H9 (cell line): ENCODE results near the gene GNL1. TPM values are rescaled to one million over a fixed set of nuclear protein-coding genes. Genes with fewer than 3 reads are reported as not detected.

Experiments
- DNase-seq: peaks from one replicate; pipeline ENCODE4 v3.0.0-alpha.2; 2017
- H2AFZ ChIP-seq: one replicate; pipeline ENCODE4 v1.6.1; 2013; ENCODE audit warnings: mild to moderate bottlenecking, low read length, control low read depth, moderate library complexity
- H2AK5ac ChIP-seq: 2 replicates; pipeline ENCODE4 v1.6.1; 2013; ENCODE audit warnings: low read length, control low read depth, mixed read lengths; ENCODE audit not compliant: insufficient read length
- H2BK120ac ChIP-seq: one replicate; pipeline ENCODE4 v1.6.1; 2013; ENCODE audit warnings: low read depth, mild to moderate bottlenecking, low read length, control low read depth, inconsistent platforms; ENCODE audit not compliant: poor library complexity, severe bottlenecking
- H2BK12ac ChIP-seq: 2 replicates; pipeline ENCODE4 v1.6.1; 2013; ENCODE audit warnings: low read length, control low read depth, mixed read lengths, low read depth; ENCODE audit not compliant: insufficient read length
- H2BK15ac ChIP-seq: 2 replicates; pipeline ENCODE4 v1.6.1; 2013; ENCODE audit warnings: low read depth, low read length, control low read depth
- H2BK20ac ChIP-seq: one replicate; pipeline ENCODE4 v1.6.1; 2013; ENCODE audit warnings: low read depth, mild to moderate bottlenecking, low read length, control low read depth, inconsistent platforms; ENCODE audit not compliant: poor library complexity, severe bottlenecking
- H2BK5ac ChIP-seq: 2 replicates; pipeline ENCODE4 v1.6.1; 2013; ENCODE audit warnings: low read length, control low read depth, mixed read lengths; ENCODE audit not compliant: insufficient read length
- H3K14ac ChIP-seq: 2 replicates; pipeline ENCODE4 v1.6.1; 2013; ENCODE audit warnings: low read length, control low read depth; ENCODE audit not compliant: insufficient read depth
- H3K18ac ChIP-seq: 2 replicates; pipeline ENCODE4 v1.6.1; 2013; ENCODE audit warnings: low read depth, mild to moderate bottlenecking, mixed read lengths, low read length, control low read depth; ENCODE audit not compliant: insufficient read length
- H3K23ac ChIP-seq: 2 replicates; pipeline ENCODE4 v1.6.1; 2013; ENCODE audit warnings: low read length, control low read depth, mixed read lengths, low read depth; ENCODE audit not compliant: insufficient read length
- H3K23me2 ChIP-seq: 2 replicates; pipeline ENCODE4 v1.6.1; 2013; ENCODE audit warnings: low read depth, mild to moderate bottlenecking, mixed read lengths, low read length, control low read depth; ENCODE audit not compliant: insufficient read length, poor library complexity, severe bottlenecking
- H3K27ac ChIP-seq: 2 replicates; pipeline ENCODE4 v1.5.1; 2013; ENCODE audit warnings: low read length, control low read depth, mixed read lengths, low read depth; ENCODE audit not compliant: insufficient read length
- H3K27me3 ChIP-seq: 2 replicates; pipeline ENCODE4 v1.6.1; 2013; ENCODE audit warnings: low read length, control low read depth, inconsistent platforms; ENCODE audit not compliant: insufficient read depth
- H3K4ac ChIP-seq: 2 replicates; pipeline ENCODE4 v1.6.1; 2013; ENCODE audit warnings: low read depth, mild to moderate bottlenecking, control low read depth, inconsistent platforms, low read length, moderate library complexity
- H3K4me1 ChIP-seq: 2 replicates; pipeline ENCODE4 v1.6.1; 2013; ENCODE audit warnings: low read length, control low read depth, inconsistent platforms; ENCODE audit not compliant: insufficient read depth
- H3K4me2 ChIP-seq: 2 replicates; pipeline ENCODE4 v1.6.1; 2013; ENCODE audit warnings: low read length, control low read depth, mixed read lengths; ENCODE audit not compliant: insufficient read length, insufficient read depth
- H3K56ac ChIP-seq: 2 replicates; pipeline ENCODE4 v1.6.1; 2013; ENCODE audit warnings: low read depth, mild to moderate bottlenecking, mixed read lengths, low read length, control low read depth; ENCODE audit not compliant: insufficient read length
- H3K79me1 ChIP-seq: 2 replicates; pipeline ENCODE4 v1.6.1; 2013; ENCODE audit warnings: low read depth, mild to moderate bottlenecking, moderate library complexity, low read length, control low read depth, inconsistent platforms; ENCODE audit not compliant: insufficient read depth, poor library complexity, severe bottlenecking
- H3K79me2 ChIP-seq: 2 replicates; pipeline ENCODE4 v1.6.1; 2013; ENCODE audit warnings: low read length, control low read depth, inconsistent platforms; ENCODE audit not compliant: insufficient read depth
- H3K9ac ChIP-seq: 2 replicates; pipeline ENCODE4 v1.6.1; 2013; ENCODE audit warnings: low read length, control low read depth, mixed read lengths; ENCODE audit not compliant: insufficient read length; ENCODE audit errors: extremely low read depth
- H3K9me3 ChIP-seq: one replicate; pipeline ENCODE4 v1.6.1; 2013; ENCODE audit warnings: low read depth, low read length, inconsistent platforms; ENCODE audit not compliant: control insufficient read depth
- H3T11ph ChIP-seq: one replicate; pipeline ENCODE4 v1.6.1; 2013; ENCODE audit warnings: mild to moderate bottlenecking, low read length, control low read depth, inconsistent platforms
- H4K20me1 ChIP-seq: one replicate; pipeline ENCODE4 v1.6.1; 2013; ENCODE audit not compliant: control insufficient read depth, insufficient read length, insufficient read depth
- H4K5ac ChIP-seq: 2 replicates; pipeline ENCODE4 v1.6.1; 2013; ENCODE audit warnings: low read depth, mild to moderate bottlenecking, mixed read lengths, low read length, control low read depth; ENCODE audit not compliant: insufficient read length
- H4K8ac ChIP-seq: replicated peaks from 2 replicates; pipeline ENCODE4 v1.6.1; 2013; ENCODE audit warnings: low read length, control low read depth, mixed read lengths, low read depth; ENCODE audit not compliant: insufficient read length
- H4K91ac ChIP-seq: 2 replicates; pipeline ENCODE4 v1.6.1; 2013; ENCODE audit warnings: low read depth, mild to moderate bottlenecking, moderate library complexity, mixed read lengths, low read length, control low read depth; ENCODE audit not compliant: insufficient read length
- H3K27ac Mint-ChIP-seq, 3 experiments: 2 replicates in 2 of 3; 3 replicates in 1 of 3; pipeline ENCODE4 v1.8.0; 2020 to 2021; ENCODE audit warnings: mixed read lengths in 3 of 3, mild to moderate bottlenecking in 1 of 3, moderate library complexity in 1 of 3
- H3K27me3 Mint-ChIP-seq: 2 replicates; pipeline ENCODE4 v1.8.0; 2021; ENCODE audit warnings: low read depth, mild to moderate bottlenecking, moderate library complexity, mixed read lengths
- H3K36me3 Mint-ChIP-seq, 3 experiments: 2 replicates in 2 of 3; 3 replicates in 1 of 3; pipeline ENCODE4 v1.8.0; 2020 to 2021; ENCODE audit warnings: low read depth in 3 of 3, mixed read lengths in 3 of 3; ENCODE audit not compliant: insufficient read depth in 1 of 3
- H3K4me1 Mint-ChIP-seq, 2 experiments: 2 replicates each; pipeline ENCODE4 v1.8.0; 2020; ENCODE audit warnings: mixed read lengths in 2 of 2
- H3K4me3 Mint-ChIP-seq, 2 experiments: 2 replicates in 1 of 2; 3 replicates in 1 of 2; pipeline ENCODE4 v1.8.0; 2020 to 2021; ENCODE audit warnings: mild to moderate bottlenecking in 2 of 2, mixed read lengths in 2 of 2, moderate library complexity in 1 of 2
- H3K9me3 Mint-ChIP-seq, 2 experiments: 2 replicates in 1 of 2; 3 replicates in 1 of 2; pipeline ENCODE4 v1.8.0; 2020; ENCODE audit warnings: mild to moderate bottlenecking in 2 of 2, mixed read lengths in 2 of 2, moderate library complexity in 1 of 2
- CTCF ChIP-seq: fragments of 200-600 bp; sonication (generic); conservative IDR thresholded peaks from 3 replicates; pipeline ENCODE4 v1.8.0; 2021; ENCODE audit warnings: antibody characterized with exemption, mild to moderate bottlenecking
- WGBS: extraction: QIAGEN DNeasy Blood & Tissue Kit; methylation state at CpG from one replicate; pipeline ENCODE4 v1.1.7; 2013; ENCODE audit warnings: missing lambda C conversion rate, low lambda C conversion rate, mixed read lengths; ENCODE audit not compliant: insufficient read length; ENCODE audit errors: extremely low coverage; 5-methylcytosine and 5-hydroxymethylcytosine counted together
- total RNA-seq: library from RNA; stranded (reverse); gene quantifications from 2 replicates; pipeline ENCODE4 v1.2.1, GENCODE V29; 2021

Gene GNL1
- total RNA-seq, 1 experiment from 2014 or later = 83.5 TPM

- Histone ChIP-seq H2BK120ac (no peak overlapping the region), H2BK5ac (no peak overlapping the region), H3K23ac (no peak overlapping the region), H3K4me2 (no peak overlapping the region), H4K8ac (no peak overlapping the region), H3K56ac (no peak overlapping the region), H3K9ac (no peak overlapping the region), H3K9me3 (no peaks in the 10 kb centered on the region), H3K27ac (no peak overlapping the region), H3T11ph (no peak overlapping the region), H3K23me2 (no peaks in the 10 kb centered on the region), H3K18ac (no peak overlapping the region), H4K20me1 (no peaks in the 10 kb centered on the region), H3K79me2 (no peaks in the 10 kb centered on the region), H2BK12ac (no peak overlapping the region), H4K91ac (no peak overlapping the region), H2BK20ac (no peak overlapping the region), H3K14ac (no peak overlapping the region), H2AK5ac (no peak overlapping the region), H3K79me1 (no peaks in the 10 kb centered on the region), H3K4ac (no peak overlapping the region), H3K4me1 (0 out of 2 replicates have a peak, but pooled peaks cover 3% of the 10 kb centered on the region), H4K5ac (no peak overlapping the region), H2AFZ (no peak overlapping the region), H3K27me3 (no peaks in the 10 kb centered on the region), H2BK15ac (no peak overlapping the region)
- peaks cover 10% of the 10 kb centered on the region in 2 experiments for H3K4me1 Mint-ChIP-seq
- TF ChIP-seq CTCF = no peak
- no CpG with 5 or more reads among the region's 3 CpGs for WGBS
- no peak for DNase-seq
- no peaks in the 10 kb centered on the region; the same call in 1 of the 2 replicates for H3K27me3 Mint-ChIP-seq
- no peaks in the 10 kb centered on the region for H3K36me3 Mint-ChIP-seq
- H3K9me3 Mint-ChIP-seq = no peaks in the 10 kb centered on the region
- H3K27ac Mint-ChIP-seq = no peak overlapping the region
- no peak overlapping the region for H3K4me3 Mint-ChIP-seq
These were observed 18.4 kb downstream of the GNL1 start for GRCh38 chr6:30537931-30538330.
